ENCODE measurements around the gene AP3D1. TPM values are rescaled to one million over a fixed set of nuclear protein-coding genes. Genes with fewer than 3 reads are reported as not detected.

The AP3D1 gene
- total RNA-seq, 2 experiments from 2014 or later, result 110 to 127 TPM

DNA sequence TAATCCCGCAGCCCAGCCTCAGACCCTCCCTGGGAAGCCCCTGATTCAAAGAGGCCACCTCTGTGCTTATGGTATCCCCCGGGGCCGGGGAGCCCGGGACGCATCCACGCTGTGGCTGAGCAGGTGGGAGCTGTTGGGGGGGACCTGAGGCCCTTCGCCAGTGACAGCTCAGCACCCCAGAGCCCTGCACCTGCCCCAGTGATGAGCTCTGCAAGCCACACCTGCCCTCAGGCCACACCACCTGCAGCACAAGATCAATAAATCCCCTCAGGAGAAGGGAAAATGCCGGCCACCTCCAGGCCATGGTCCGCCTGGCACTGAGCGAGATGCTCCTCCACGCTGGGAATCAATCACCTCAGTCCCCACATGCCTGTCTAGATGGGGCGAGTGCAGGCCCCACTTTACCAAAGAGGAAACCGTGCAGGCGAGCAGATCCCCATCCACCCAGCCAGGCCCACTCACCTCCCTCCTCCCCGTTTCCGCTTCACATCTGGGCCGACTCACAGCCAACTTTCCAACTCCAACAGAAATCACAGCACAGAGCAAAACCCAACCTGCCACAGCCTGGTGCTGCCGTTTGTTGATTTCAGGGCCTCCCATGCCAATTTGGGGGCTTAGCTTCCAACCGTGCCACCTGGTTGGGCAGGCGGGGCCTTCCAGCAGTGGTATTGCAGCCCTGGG is 68.1 kb downstream of the AP3D1 start:
- Mint-ChIP-seq H3K36me3 (peaks cover 68% of the 10 kb centered on the region), H3K27me3 (no peaks in the 10 kb centered on the region), H3K4me1 (peaks cover 58% of the 10 kb centered on the region), H3K9me3 (ENCODE audit: low read depth) (no peaks in the 10 kb centered on the region), H3K4me3 (peak overlapping the region; percentile 99), H3K27ac (peak overlapping the region; percentile 98)
- ATAC-seq (peak; percentile 38), DNase-seq (peak; percentile 90)
- CTCF ChIA-PET, result interaction anchor here (0.5 to 4.8 kb wide), 12 partner anchors 7 to 209 kb away, joined by 3 to 50 read pairs (median 6); partner anchors contain the start of genes IZUMO4, MKNK2 and MOB3A

DNA sequence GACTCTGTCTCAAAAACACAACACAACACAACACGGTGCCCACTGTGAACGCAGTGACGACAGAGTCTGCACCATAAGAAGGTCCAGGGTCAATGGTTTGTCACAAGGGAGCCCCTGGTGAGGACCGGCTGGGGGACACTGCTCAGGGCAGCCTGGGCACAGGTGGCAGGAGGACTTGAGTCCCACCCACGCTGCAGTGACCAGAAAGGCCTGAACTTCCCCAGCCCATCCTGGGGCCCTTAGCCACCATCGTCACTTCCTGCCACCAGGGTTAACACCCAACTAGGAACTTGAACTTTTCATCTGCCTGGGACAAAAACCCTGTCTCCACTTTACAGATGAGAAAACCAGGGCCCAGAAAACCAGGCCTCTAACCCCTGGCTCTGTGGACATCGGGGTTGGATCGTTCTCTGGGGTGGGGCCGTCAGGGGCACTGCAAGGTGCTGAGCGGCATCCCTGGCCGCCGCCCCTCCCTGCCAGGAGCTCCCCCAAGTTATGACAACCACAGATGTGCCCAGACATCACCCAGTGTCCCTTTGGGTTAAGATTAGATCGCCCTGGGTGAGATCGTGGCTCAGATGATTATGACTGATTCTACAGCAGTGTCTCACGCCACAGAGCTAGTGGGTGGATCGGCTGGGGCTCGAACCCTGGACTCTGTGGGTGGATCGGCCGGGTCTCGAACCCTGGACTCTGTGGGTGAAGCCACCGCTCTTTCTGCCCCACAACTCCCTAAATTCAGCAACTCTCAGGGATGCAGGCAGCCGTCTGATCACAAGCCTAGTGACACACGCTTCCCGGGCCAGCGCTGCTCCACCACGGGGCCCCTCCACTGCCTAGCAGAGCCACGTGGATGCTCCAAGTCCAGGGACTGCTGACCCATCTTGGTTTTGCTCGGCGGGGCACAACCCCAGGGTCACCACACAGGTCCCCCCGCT is 69.2 kb downstream of the AP3D1 start:
- H3K4me1 Mint-ChIP-seq, result peaks cover 47% of the 10 kb centered on the region
- H3K4me3 Mint-ChIP-seq, result peak overlapping the region; percentile 99
- ATAC-seq (peak; percentile 40), DNase-seq (peak; percentile 83)
- H3K9me3 Mint-ChIP-seq (ENCODE audit: low read depth), result no peaks in the 10 kb centered on the region
- peak overlapping the region; percentile 98 for H3K27ac Mint-ChIP-seq
- CTCF ChIA-PET, result interaction anchor here (1.1 to 4.8 kb wide), 8 partner anchors 9 to 154 kb away, joined by 3 to 50 read pairs (median 4); partner anchors contain the start of gene MOB3A
- H3K36me3 Mint-ChIP-seq, result peaks cover 76% of the 10 kb centered on the region
- H3K27me3 Mint-ChIP-seq, result no peaks in the 10 kb centered on the region

DNA sequence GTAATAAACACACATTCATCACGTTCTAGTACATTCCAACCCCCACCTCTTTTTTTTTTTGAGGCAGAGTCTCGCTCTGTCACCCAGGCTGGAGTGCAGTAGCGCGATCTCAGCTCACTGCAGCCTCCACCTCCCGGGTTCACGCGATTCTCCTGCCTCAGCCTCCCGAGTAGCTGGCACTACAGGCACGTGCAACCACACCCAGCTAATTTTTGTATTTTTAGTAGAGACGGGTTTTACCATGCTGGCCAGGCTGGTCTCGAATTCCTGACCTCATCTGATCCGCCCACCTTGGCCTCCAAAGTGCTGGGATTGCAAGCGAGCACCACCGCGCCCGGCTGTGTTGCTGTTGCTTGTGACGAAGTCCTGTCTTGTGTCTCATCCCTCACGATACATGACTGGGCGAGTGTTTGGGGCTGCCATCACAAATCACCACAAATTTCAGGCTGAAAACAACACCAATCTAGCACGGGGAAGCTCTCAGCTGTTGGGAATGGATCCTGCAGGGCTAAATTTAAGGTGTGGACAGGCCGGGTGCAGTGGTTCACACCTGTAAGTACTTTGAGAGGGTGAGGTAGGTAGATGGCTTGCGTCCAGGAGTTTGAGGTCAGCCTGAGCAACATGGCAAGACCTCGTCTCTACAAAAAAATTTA is 70.9 kb downstream of the AP3D1 start:
- CTCF ChIA-PET, result interaction anchor here (4.8 kb wide), 1 partner anchor 11 kb away, joined by 31 read pairs; no protein-coding TSS in a partner anchor
- peak overlapping the region; percentile 98 for H3K27ac Mint-ChIP-seq
- peaks cover 85% of the 10 kb centered on the region for H3K36me3 Mint-ChIP-seq
- no peaks in the 10 kb centered on the region for H3K27me3 Mint-ChIP-seq
- no peaks in the 10 kb centered on the region for H3K9me3 Mint-ChIP-seq (ENCODE audit: low read depth)
- no peak for DNase-seq
- peak overlapping the region; percentile 52 for H3K4me3 Mint-ChIP-seq
- H3K4me1 Mint-ChIP-seq, result peaks cover 41% of the 10 kb centered on the region
- no peak for ATAC-seq

DNA sequence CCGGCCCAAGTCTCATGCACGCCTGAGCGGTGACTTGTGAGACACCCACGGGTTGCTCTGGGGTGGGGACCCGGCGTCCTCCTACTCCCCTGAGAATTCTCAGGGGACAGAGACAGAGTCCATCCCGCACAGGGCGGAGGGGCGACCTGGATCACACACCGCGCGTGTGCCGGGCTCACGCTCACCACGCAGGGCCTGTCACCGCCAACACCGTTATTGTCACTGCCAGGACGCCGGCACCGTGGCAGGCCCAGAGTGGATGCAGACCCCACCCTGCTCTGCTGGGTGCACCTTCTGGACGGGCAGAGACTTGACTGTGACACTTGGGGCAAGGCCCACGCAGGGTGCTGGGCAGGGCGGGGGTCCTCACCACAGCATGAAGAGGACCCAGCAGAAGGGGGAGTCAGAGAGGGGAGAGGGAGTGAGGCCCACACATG is 71.5 kb downstream of the AP3D1 start:
- H3K27me3 Mint-ChIP-seq, result no peaks in the 10 kb centered on the region
- peak overlapping the region; percentile 56 for H3K27ac Mint-ChIP-seq
- H3K36me3 Mint-ChIP-seq, result peaks cover 82% of the 10 kb centered on the region
- peaks cover 40% of the 10 kb centered on the region for H3K4me1 Mint-ChIP-seq
- CTCF ChIA-PET, result interaction anchor here (4.8 kb wide), 1 partner anchor 11 kb away, joined by 31 read pairs; no protein-coding TSS in a partner anchor
- H3K4me3 Mint-ChIP-seq, result peak overlapping the region; percentile 52
- DNase-seq (no peak), ATAC-seq (no peak)
- no peaks in the 10 kb centered on the region for H3K9me3 Mint-ChIP-seq (ENCODE audit: low read depth)

DNA sequence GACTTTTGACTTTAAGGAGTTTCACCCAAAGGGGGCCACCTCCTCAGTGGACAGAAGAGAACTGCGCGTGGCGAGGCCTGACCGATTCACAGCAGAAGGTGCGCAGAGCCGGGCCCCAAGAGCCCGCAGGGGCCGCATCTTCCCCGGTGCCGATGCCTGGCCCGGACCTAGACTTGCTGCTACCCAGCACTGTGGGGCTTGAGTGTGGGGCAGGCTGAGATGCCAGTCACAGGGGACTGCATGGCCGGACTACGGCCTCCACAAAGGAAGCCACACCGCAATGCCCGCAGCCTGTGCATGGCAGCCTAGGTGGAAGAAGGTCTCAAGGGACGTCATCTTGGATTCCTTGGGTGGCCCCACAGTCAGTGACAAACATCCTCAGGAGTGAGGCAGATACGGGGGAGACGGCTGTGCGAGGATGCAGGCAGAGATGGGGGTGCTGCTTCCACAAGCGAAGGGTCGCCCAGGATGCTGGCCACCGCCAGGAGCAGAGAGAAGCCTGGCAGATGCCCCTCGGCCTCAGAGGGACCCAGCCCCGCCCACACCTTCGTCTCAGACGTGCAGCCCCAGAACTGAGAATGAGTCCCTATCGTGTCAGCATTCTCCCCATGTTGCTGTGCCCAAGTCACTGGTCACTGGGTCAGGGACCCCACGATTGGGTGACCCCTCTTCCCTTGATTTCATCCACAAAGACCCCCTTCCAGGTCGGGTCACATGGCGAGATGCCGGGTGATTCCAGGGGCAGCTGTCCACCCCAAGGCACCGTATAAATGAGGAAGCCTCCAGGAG is 72.1 kb downstream of the AP3D1 start:
- no peak for DNase-seq
- Mint-ChIP-seq H3K36me3 (peaks cover 77% of the 10 kb centered on the region), H3K27ac (no peak overlapping the region), H3K9me3 (ENCODE audit: low read depth) (no peaks in the 10 kb centered on the region), H3K27me3 (no peaks in the 10 kb centered on the region), H3K4me3 (no peak overlapping the region), H3K4me1 (peaks cover 40% of the 10 kb centered on the region)
- no peak for ATAC-seq
- CTCF ChIA-PET, result interaction anchor here (4.8 kb wide), 1 partner anchor 10 kb away, joined by 31 read pairs; no protein-coding TSS in a partner anchor

DNA sequence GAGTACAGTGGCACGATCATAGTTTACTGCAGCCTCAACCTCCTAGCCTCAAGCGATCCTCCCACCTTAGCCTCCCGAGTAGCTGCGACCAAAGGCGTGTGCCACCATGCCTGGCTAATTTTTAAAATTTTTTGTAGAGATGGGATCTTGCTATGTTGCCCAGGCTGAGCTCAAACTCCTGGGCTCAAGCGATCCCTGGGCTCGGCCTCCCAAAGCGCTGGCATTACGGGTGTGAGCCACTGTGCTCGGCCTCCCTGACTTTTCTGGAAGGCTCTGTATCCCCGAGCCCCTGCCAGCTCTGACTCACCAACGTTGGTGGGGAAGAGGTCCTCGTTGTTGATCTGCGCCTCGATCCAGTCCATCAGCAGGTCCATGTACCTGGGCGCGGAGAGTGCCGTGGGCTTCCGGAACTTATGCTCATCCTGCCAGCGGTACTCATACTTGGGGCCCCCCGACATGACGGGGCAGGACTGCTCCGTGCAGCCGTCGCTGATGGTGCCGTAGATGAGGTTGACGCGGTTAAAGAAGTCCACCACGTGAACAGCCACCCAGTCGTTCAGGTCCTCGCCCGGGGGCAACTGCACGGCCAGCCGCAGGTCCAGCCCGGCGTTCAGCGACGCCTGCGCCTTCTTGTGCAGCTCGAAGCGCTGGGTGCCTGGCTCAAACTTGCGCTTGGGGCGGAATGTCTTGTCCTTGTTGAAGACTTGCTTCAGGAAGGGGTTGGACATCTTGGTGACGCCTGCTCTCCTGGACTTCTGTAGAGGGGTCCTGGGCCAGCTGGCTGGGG is 73.3 kb downstream of the AP3D1 start:
- Mint-ChIP-seq H3K4me3 (no peak overlapping the region), H3K4me1 (peaks cover 37% of the 10 kb centered on the region), H3K36me3 (peaks cover 73% of the 10 kb centered on the region), H3K27me3 (no peaks in the 10 kb centered on the region), H3K27ac (no peak overlapping the region), H3K9me3 (ENCODE audit: low read depth) (no peaks in the 10 kb centered on the region)
- DNase-seq (no peak), ATAC-seq (no peak)
- CTCF ChIA-PET, result interaction anchor here (1.3 kb wide), 1 partner anchor 8 kb away, joined by 5 read pairs; no protein-coding TSS in a partner anchor

DNA sequence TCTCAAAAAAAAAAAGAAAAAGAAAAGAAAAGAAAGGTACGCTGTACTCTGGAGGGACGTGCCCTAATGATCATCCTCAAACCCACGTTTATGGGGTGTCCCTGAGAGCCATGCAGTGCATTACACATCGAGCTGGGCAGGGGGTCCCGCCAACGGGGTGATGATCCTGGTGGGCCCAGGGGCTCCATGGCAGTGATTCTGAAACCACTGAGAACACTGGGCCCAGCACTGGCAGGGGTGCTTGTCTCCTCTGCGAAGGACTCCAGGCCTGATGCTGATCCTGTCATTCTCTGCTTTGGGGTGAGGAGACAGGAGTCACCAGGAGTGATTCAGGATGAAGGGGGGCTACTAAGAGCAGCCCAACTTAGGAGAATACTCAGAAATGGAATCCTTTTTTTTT is 74.0 kb downstream of the AP3D1 start:
- DNase-seq (no peak), ATAC-seq (no peak)
- H3K4me1 Mint-ChIP-seq, result peaks cover 34% of the 10 kb centered on the region
- H3K36me3 Mint-ChIP-seq, result peaks cover 72% of the 10 kb centered on the region
- H3K27me3 Mint-ChIP-seq, result no peaks in the 10 kb centered on the region
- no peak overlapping the region for H3K27ac Mint-ChIP-seq
- H3K9me3 Mint-ChIP-seq (ENCODE audit: low read depth), result no peaks in the 10 kb centered on the region
- no peak overlapping the region for H3K4me3 Mint-ChIP-seq
- CTCF ChIA-PET, result interaction anchor here (1.3 kb wide), 1 partner anchor 8 kb away, joined by 5 read pairs; no protein-coding TSS in a partner anchor

DNA sequence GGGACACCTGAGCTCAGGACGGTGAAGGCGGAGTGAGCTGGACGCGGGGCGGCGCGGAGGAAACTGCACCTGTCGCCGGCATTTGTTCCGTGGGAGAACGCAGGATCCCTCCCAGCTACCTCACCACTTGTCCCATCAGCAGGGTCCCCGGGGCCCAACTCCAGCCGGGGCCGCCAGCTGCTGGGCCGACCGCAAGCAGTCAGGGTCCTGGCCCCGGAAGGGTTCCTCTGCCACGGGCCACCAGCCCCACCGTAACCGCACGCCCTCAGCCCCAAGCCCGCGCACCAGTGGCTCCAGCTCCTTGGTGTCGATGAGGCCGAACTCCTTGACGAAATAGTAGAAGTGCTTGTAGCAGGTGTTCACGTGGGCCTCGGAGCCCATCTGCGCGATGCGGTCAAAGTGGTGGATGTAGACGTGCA is 74.8 kb downstream of the AP3D1 start:
- no peak overlapping the region for H3K27ac Mint-ChIP-seq
- peaks cover 30% of the 10 kb centered on the region for H3K4me1 Mint-ChIP-seq
- CTCF ChIA-PET, result no interaction called here
- peaks cover 71% of the 10 kb centered on the region for H3K36me3 Mint-ChIP-seq
- H3K9me3 Mint-ChIP-seq (ENCODE audit: low read depth), result no peaks in the 10 kb centered on the region
- no peak overlapping the region for H3K4me3 Mint-ChIP-seq
- ATAC-seq (no peak), DNase-seq (no peak)
- H3K27me3 Mint-ChIP-seq, result no peaks in the 10 kb centered on the region

DNA sequence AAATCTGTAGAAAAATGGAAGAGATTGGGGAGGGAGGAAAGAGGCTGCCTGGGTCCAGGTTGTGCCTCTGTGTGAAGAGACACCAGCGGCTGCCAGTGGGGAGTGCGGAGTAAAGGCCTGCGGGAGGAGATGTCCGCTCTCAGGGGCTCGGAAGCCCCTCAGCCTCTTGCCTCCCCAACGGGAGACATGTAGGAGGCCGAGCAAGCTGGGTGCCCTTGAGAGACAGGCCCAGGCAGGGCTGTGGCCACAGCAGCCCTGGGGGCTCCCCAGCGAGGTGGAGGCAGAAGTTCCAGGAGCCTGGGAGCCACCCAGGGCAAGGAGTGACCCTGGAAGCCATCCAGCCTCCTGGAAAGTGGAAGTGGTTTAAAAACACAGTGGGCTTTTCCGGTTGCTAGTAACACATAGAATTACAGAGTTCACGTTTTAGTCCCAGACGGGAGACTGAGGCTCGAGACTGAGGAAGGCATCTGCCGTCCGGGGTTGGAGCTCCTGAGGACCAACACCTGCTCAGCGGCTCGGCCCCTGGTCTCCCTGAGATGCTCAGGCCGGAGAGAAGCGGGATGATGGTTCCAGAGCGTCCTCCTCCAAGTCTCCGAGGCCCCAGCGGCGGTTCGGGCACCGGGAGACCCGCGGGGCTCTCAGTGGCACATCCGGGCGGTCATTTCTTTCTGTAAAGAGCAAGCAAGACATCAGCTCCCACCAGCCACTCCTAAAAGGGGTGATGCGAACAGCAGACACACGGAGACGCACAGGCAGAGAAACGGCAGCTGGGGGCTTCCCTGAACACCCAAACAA is 78.4 kb downstream of the AP3D1 start:
- CTCF ChIA-PET, result interaction anchor here (1.4 kb wide), 1 partner anchor 12 kb away, joined by 4 read pairs; no protein-coding TSS in a partner anchor
- DNase-seq, result no peak
- Mint-ChIP-seq H3K4me3 (no peak overlapping the region), H3K4me1 (peaks cover 14% of the 10 kb centered on the region), H3K27ac (peak overlapping the region; percentile 21), H3K27me3 (no peaks in the 10 kb centered on the region), H3K36me3 (peaks cover 52% of the 10 kb centered on the region), H3K9me3 (ENCODE audit: low read depth) (no peaks in the 10 kb centered on the region)
- no peak for ATAC-seq

DNA sequence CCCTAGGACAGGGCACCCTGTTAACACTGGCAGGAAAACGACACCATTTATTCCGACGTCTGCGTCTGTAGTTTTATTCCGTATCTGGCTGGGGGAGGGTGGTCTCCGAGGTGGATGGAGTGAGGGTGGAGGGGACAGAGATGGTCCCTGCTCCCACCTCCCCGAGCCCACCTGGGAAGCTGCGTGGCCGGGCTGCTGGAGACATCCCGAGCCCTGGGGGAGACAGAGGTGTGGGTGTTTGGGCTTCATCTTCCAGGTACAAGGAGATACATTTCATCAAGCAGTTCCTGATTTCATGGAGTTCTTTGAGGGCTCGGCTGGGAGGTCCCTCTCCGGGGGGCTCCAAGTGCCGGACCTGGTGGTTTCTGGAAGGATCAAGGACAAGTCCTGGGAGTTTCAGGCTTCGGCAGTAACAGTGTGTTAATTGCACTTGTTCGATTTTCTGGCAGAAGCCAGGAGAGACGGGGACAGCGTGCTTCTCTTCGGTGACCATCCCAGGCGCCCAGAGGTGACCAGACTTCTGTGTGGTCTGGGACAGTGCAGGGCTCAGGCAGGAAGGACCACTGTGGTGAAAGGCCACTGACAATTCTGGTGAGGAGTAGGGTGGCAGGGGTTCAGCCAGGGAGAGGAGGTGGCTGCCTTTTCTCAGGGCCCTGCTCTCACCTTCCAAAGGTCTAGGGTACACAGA is 80.2 kb downstream of the AP3D1 start:
- no peak overlapping the region for H3K27ac Mint-ChIP-seq
- DNase-seq, result no peak
- peaks cover 39% of the 10 kb centered on the region for H3K36me3 Mint-ChIP-seq
- peaks cover 9% of the 10 kb centered on the region for H3K4me1 Mint-ChIP-seq
- CTCF ChIA-PET, result interaction anchor here (0.9 to 4.4 kb wide), 8 partner anchors 11 to 52 kb away, joined by 3 to 31 read pairs (median 4); no protein-coding TSS in a partner anchor
- ATAC-seq, result no peak
- H3K27me3 Mint-ChIP-seq, result no peaks in the 10 kb centered on the region
- H3K4me3 Mint-ChIP-seq, result no peak overlapping the region
- H3K9me3 Mint-ChIP-seq (ENCODE audit: low read depth), result no peaks in the 10 kb centered on the region

DNA sequence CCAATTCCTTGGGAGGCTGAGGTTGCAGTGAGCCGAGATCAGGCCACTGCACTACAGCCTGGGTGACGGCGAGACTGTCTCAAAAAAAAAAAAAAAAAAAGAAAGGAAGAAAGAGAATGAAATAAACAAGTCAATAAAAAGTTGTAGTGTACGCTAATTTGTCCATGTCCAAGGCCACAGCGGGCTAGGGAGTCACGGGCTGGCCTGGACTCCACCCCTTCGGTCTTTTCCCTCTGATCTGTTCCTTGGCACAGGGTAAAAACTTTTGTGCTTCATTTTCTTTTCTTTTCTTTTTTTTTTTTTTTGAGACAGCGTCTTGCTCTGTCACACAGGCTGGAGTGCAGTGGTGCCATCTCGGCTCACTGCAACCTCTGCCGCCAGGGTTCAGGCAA is 80.9 kb downstream of the AP3D1 start:
- H3K36me3 Mint-ChIP-seq, result peaks cover 34% of the 10 kb centered on the region
- no peaks in the 10 kb centered on the region for H3K27me3 Mint-ChIP-seq
- CTCF ChIA-PET, result interaction anchor here (0.6 to 4.4 kb wide), 20 partner anchors 8 to 168 kb away, joined by 3 to 31 read pairs (median 5); partner anchors contain the start of gene IZUMO4
- H3K4me3 Mint-ChIP-seq, result no peak overlapping the region
- DNase-seq (no peak), ATAC-seq (no peak)
- H3K4me1 Mint-ChIP-seq, result peaks cover 6% of the 10 kb centered on the region
- H3K9me3 Mint-ChIP-seq (ENCODE audit: low read depth), result no peaks in the 10 kb centered on the region
- no peak overlapping the region for H3K27ac Mint-ChIP-seq
